Measurements from ENCODE around the gene NFASC. TPM values are rescaled to one million over a fixed set of nuclear protein-coding genes. Genes with fewer than 3 reads are reported as not detected.
A peak's percentile ranks its signal among the peaks of the same experiment; 100 is the strongest.

The NFASC gene
- total and polyA plus RNA-seq, 4 donors, result 0.23 to 5.4 (median 1.9) TPM

DNA sequence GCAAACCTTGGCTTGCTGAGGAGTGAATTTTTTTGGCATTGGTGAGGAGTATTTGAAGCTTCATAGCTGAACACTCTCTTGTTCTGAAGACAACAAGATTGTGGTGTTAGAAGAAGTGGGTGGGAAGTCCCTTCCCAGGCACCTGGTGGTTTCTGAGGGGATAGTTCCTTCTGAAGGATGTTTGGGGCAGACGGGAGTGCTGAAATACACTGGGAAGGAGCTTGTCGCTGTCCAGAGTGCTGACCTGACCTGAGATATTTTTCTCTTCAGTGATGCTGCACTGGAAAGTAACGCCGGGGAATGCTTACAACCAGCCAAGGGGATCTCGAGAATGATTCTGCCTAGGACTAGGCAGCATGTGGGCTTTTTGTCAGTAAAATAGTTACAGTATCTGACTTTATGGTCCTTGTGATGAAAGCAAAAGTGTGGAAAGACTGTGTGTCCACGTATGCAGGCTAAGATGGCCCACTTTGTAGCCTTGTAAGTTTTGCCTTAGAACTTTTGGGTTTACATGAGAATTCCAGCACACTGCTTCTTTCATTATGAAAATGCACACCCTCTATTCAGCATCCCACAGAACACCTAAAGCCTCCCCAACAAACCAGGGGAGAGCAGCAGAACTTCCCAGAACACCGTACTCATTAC, 33.1 kb upstream of the NFASC start:
- 37% methylated on average over 7 of the region's 7 CpGs for WGBS
- H3K9me3 ChIP-seq (ENCODE audit: control insufficient read depth in 4 of 4, low read length in 3 of 4), result no peaks in the 10 kb centered on the region
- TF ChIP-seq, protein P1, sequence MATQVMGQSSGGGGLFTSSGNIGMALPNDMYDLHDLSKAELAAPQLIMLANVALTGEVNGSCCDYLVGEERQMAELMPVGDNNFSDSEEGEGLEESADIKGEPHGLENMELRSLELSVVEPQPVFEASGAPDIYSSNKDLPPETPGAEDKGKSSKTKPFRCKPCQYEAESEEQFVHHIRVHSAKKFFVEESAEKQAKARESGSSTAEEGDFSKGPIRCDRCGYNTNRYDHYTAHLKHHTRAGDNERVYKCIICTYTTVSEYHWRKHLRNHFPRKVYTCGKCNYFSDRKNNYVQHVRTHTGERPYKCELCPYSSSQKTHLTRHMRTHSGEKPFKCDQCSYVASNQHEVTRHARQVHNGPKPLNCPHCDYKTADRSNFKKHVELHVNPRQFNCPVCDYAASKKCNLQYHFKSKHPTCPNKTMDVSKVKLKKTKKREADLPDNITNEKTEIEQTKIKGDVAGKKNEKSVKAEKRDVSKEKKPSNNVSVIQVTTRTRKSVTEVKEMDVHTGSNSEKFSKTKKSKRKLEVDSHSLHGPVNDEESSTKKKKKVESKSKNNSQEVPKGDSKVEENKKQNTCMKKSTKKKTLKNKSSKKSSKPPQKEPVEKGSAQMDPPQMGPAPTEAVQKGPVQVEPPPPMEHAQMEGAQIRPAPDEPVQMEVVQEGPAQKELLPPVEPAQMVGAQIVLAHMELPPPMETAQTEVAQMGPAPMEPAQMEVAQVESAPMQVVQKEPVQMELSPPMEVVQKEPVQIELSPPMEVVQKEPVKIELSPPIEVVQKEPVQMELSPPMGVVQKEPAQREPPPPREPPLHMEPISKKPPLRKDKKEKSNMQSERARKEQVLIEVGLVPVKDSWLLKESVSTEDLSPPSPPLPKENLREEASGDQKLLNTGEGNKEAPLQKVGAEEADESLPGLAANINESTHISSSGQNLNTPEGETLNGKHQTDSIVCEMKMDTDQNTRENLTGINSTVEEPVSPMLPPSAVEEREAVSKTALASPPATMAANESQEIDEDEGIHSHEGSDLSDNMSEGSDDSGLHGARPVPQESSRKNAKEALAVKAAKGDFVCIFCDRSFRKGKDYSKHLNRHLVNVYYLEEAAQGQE (IDR thresholded peaks at IDR 0.05), result peak; percentile 100
- TF ChIP-seq FOXA2 (IDR thresholded peaks at IDR 0.05), result no peak
- H3K27me3 ChIP-seq (ENCODE audit: control insufficient read depth in 4 of 4, insufficient read depth in 4 of 4, low read length in 3 of 4), result no peaks in the 10 kb centered on the region
- no peak overlapping the region for H3K27ac ChIP-seq (ENCODE audit: low read depth in 1 of 2, low read length in 2 of 2)
- H3K9ac ChIP-seq (ENCODE audit: low read depth in 1 of 2, low read length in 2 of 2), result no peak overlapping the region
- DNase-seq (ENCODE audit: low spot score), result peak; percentile 52
- H3K4me1 ChIP-seq (ENCODE audit: control insufficient read depth in 4 of 4, insufficient read depth in 4 of 4, low read length in 3 of 4), result no peaks in the 10 kb centered on the region
- no peak overlapping the region for H3K4me3 ChIP-seq (ENCODE audit: low read depth in 1 of 3, low read length in 3 of 3)
- H3K36me3 ChIP-seq (ENCODE audit: control insufficient read depth in 4 of 4, insufficient read depth in 3 of 4, low read depth in 1 of 4, low read length in 3 of 4), result no peaks in the 10 kb centered on the region

DNA sequence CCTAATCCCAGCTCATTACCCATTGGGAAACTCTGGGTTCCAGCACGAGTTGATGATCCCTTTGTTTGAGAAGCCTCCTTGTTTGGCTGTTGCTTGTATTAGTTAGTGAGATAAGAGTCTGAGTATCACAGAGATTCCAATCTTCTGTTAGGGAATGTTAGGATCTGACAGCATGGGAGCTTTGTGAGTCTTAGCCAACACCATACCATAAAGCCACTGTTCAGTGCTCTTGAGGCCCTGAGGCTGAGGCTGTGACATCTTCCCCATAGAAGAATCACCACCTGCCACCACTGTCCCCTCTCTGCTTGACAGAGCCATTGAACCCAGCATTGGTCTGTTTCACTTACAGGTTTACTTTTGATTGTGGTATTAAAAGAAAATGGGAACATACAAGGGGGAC, 29.3 kb upstream of the NFASC start:
- no peak for TF ChIP-seq RAD21 (IDR thresholded peaks at IDR 0.05)
- TF ChIP-seq FOXA1 (IDR thresholded peaks at IDR 0.05), result no peak
- TF ChIP-seq, protein P1 (IDR thresholded peaks at IDR 0.05), result no peak
- no peak for TF ChIP-seq HNF4A (conservative IDR thresholded peaks at IDR 0.05)
- TF ChIP-seq, protein P2, sequence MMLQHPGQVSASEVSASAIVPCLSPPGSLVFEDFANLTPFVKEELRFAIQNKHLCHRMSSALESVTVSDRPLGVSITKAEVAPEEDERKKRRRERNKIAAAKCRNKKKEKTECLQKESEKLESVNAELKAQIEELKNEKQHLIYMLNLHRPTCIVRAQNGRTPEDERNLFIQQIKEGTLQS (IDR thresholded peaks at IDR 0.05), result no peak
- no peak for TF ChIP-seq FOXA2 (IDR thresholded peaks at IDR 0.05)
- TF ChIP-seq SP1 (IDR thresholded peaks at IDR 0.05), result no peak
- no peak for TF ChIP-seq TAF1 (conservative IDR thresholded peaks at IDR 0.05)
- TF ChIP-seq NR2F2 (IDR thresholded peaks at IDR 0.05), result no peak
- no peak for TF ChIP-seq JUND (IDR thresholded peaks at IDR 0.05)
- TF ChIP-seq, protein P3, sequence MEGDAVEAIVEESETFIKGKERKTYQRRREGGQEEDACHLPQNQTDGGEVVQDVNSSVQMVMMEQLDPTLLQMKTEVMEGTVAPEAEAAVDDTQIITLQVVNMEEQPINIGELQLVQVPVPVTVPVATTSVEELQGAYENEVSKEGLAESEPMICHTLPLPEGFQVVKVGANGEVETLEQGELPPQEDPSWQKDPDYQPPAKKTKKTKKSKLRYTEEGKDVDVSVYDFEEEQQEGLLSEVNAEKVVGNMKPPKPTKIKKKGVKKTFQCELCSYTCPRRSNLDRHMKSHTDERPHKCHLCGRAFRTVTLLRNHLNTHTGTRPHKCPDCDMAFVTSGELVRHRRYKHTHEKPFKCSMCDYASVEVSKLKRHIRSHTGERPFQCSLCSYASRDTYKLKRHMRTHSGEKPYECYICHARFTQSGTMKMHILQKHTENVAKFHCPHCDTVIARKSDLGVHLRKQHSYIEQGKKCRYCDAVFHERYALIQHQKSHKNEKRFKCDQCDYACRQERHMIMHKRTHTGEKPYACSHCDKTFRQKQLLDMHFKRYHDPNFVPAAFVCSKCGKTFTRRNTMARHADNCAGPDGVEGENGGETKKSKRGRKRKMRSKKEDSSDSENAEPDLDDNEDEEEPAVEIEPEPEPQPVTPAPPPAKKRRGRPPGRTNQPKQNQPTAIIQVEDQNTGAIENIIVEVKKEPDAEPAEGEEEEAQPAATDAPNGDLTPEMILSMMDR (IDR thresholded peaks at IDR 0.05; ENCODE audit: low read depth, low read length, missing input control), result no peak
- no peak for TF ChIP-seq GABPA (IDR thresholded peaks at IDR 0.05 in 1 of 2, conservative IDR thresholded peaks at IDR 0.05 in 1 of 2)
- no peak for TF ChIP-seq HNF4G (IDR thresholded peaks at IDR 0.05)
- no peak for TF ChIP-seq EGR1 (IDR thresholded peaks at IDR 0.05; ENCODE audit: low read depth in 2 of 2)
- TF ChIP-seq, protein P4, sequence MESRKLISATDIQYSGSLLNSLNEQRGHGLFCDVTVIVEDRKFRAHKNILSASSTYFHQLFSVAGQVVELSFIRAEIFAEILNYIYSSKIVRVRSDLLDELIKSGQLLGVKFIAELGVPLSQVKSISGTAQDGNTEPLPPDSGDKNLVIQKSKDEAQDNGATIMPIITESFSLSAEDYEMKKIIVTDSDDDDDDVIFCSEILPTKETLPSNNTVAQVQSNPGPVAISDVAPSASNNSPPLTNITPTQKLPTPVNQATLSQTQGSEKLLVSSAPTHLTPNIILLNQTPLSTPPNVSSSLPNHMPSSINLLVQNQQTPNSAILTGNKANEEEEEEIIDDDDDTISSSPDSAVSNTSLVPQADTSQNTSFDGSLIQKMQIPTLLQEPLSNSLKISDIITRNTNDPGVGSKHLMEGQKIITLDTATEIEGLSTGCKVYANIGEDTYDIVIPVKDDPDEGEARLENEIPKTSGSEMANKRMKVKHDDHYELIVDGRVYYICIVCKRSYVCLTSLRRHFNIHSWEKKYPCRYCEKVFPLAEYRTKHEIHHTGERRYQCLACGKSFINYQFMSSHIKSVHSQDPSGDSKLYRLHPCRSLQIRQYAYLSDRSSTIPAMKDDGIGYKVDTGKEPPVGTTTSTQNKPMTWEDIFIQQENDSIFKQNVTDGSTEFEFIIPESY (IDR thresholded peaks at IDR 0.05), result no peak
- no peak for TF ChIP-seq RXRA (IDR thresholded peaks at IDR 0.05)
- no peak for TF ChIP-seq YY1 (IDR thresholded peaks at IDR 0.05)
- TF ChIP-seq, protein P5, sequence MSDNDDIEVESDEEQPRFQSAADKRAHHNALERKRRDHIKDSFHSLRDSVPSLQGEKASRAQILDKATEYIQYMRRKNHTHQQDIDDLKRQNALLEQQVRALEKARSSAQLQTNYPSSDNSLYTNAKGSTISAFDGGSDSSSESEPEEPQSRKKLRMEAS (IDR thresholded peaks at IDR 0.05), result no peak
- Histone ChIP-seq H3K36me3 (ENCODE audit: control insufficient read depth in 4 of 4, insufficient read depth in 3 of 4, low read depth in 1 of 4, low read length in 3 of 4) (no peaks in the 10 kb centered on the region), H3K4me3 (ENCODE audit: low read depth in 1 of 3, low read length in 3 of 3) (no peak overlapping the region), H3K27ac (ENCODE audit: low read depth in 1 of 2, low read length in 2 of 2) (no peak overlapping the region), H3K27me3 (ENCODE audit: control insufficient read depth in 4 of 4, insufficient read depth in 4 of 4, low read length in 3 of 4) (no peaks in the 10 kb centered on the region), H3K9me3 (ENCODE audit: control insufficient read depth in 4 of 4, low read length in 3 of 4) (no peaks in the 10 kb centered on the region), H3K4me1 (ENCODE audit: control insufficient read depth in 4 of 4, insufficient read depth in 4 of 4, low read length in 3 of 4) (no peaks in the 10 kb centered on the region), H3K9ac (ENCODE audit: low read depth in 1 of 2, low read length in 2 of 2) (no peak overlapping the region)
- DNase-seq (ENCODE audit: low spot score), result no peak
- 35% methylated on average over 1 of the region's 1 CpG for WGBS
